AG09319 (cell line): ENCODE results near the gene TPRA1.

ENCODE experiments used
- DNase-seq: peaks from one replicate; pipeline ENCODE4 v3.0.0-alpha.2; 2010; ENCODE audit warnings: low read depth; ENCODE audit errors: extremely low read depth
- CTCF ChIP-seq: IDR thresholded peaks from 2 replicates; pipeline ENCODE4 v1.5.1; 2011; ENCODE audit warnings: low read depth, mild to moderate bottlenecking, inconsistent platforms, low read length, moderate library complexity

The TPRA1 gene

GRCh38 chr3:127624063-127624462 lies 33.5 kb upstream of the TPRA1 start:
- no peak for TF ChIP-seq CTCF
- DNase-seq: no peak

- no peak for TF ChIP-seq CTCF
- no peak for DNase-seq
Observed at GRCh38 chr3:127622772-127623576, 32.4 kb upstream of the TPRA1 start.

GRCh38 chr3:127622031-127622430 lies 31.5 kb upstream of the TPRA1 start:
- TF ChIP-seq CTCF: no peak
- no peak for DNase-seq

- no peak for TF ChIP-seq CTCF
- no peak for DNase-seq
Observed at GRCh38 chr3:127620637-127621375, 30.3 kb upstream of the TPRA1 start.

- DNase-seq: no peak
- no peak for TF ChIP-seq CTCF
Observed at GRCh38 chr3:127618891-127619290, 28.4 kb upstream of the TPRA1 start.

- TF ChIP-seq CTCF: no peak
- DNase-seq: no peak
Observed at GRCh38 chr3:127616836-127617605, 26.5 kb upstream of the TPRA1 start.
